Mesothelial cell of epicardium (in vitro differentiated cells): Measurements from ENCODE around the gene THADA. TPM values are rescaled to one million over a fixed set of nuclear protein-coding genes. Genes with fewer than 3 reads are reported as not detected.

Experiments
- DNase-seq, 2 experiments: peaks; one replicate each; pipeline ENCODE4 v3.0.0; 2021; ENCODE audit warnings: low spot score in 2 of 2; ENCODE audit not compliant: unreplicated experiment in 2 of 2
- H3K27ac Mint-ChIP-seq: 2 replicates; pipeline ENCODE4 v1.8.0; 2021; ENCODE audit warnings: mixed read lengths
- H3K27me3 Mint-ChIP-seq: 2 replicates; pipeline ENCODE4 v1.8.0; 2021; ENCODE audit warnings: low read depth, mixed read lengths
- H3K36me3 Mint-ChIP-seq: 2 replicates; pipeline ENCODE4 v1.8.0; 2021; ENCODE audit warnings: mixed read lengths
- H3K4me1 Mint-ChIP-seq: 2 replicates; pipeline ENCODE4 v1.8.0; 2021; ENCODE audit warnings: mixed read lengths
- H3K4me3 Mint-ChIP-seq: 2 replicates; pipeline ENCODE4 v1.8.0; 2021; ENCODE audit warnings: mild to moderate bottlenecking, moderate library complexity, mixed read lengths
- H3K9me3 Mint-ChIP-seq: 2 replicates; pipeline ENCODE4 v1.8.0; 2021; ENCODE audit warnings: mixed read lengths
- total RNA-seq: library from RNA; stranded (reverse); gene quantifications from 3 replicates; pipeline ENCODE4 v1.2.1, GENCODE V29; 2021
- TF ChIP-seq, protein P1 (sequence below): fragments of 200-600 bp; sonication (generic); IDR thresholded peaks from one replicate; pipeline ENCODE4 v1.5.0; 2021; ENCODE audit warnings: antibody characterized with exemption; ENCODE audit not compliant: unreplicated experiment

THADA gene
- total RNA-seq, 1 donor from 2014 or later = 33.6 TPM

DNA sequence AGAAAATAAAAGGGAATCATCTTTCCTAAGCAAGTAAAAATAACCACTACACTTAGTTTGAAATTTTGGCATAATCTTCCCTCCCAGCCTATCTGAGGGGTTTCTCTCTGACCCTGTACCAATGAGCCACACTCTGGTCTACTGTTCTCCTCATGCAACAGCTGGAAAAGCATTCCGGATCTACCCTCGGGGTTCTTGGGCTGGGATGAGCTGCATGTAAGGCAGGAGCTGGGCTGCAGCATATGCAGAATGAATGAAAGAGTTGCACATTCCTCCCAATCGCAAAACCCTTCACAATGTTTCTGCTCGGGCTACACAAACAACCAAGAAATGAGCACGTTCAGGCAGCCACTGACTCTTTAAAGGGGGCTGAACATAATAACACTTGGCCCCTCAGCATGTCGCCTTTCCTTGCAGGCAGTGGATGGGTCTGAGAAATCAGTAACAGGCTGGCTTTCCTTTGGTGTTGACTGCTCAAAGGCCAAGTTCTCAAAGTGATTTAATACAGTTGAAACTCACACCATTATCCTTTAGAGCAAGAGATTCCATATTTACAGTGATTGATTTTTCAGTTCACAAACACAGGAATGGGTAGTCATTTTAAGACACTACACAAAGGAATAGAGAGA is 189.1 kb downstream of the THADA start:
- H3K27me3 Mint-ChIP-seq = no peaks in the 10 kb centered on the region
- TF ChIP-seq, protein P1, sequence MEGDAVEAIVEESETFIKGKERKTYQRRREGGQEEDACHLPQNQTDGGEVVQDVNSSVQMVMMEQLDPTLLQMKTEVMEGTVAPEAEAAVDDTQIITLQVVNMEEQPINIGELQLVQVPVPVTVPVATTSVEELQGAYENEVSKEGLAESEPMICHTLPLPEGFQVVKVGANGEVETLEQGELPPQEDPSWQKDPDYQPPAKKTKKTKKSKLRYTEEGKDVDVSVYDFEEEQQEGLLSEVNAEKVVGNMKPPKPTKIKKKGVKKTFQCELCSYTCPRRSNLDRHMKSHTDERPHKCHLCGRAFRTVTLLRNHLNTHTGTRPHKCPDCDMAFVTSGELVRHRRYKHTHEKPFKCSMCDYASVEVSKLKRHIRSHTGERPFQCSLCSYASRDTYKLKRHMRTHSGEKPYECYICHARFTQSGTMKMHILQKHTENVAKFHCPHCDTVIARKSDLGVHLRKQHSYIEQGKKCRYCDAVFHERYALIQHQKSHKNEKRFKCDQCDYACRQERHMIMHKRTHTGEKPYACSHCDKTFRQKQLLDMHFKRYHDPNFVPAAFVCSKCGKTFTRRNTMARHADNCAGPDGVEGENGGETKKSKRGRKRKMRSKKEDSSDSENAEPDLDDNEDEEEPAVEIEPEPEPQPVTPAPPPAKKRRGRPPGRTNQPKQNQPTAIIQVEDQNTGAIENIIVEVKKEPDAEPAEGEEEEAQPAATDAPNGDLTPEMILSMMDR = no peak
- H3K36me3 Mint-ChIP-seq = no peaks in the 10 kb centered on the region
- H3K4me3 Mint-ChIP-seq = no peak overlapping the region
- peak overlapping the region; percentile 58 for H3K27ac Mint-ChIP-seq
- H3K9me3 Mint-ChIP-seq = no peaks in the 10 kb centered on the region
- peaks cover 60% of the 10 kb centered on the region for H3K4me1 Mint-ChIP-seq
- no peak for DNase-seq

DNA sequence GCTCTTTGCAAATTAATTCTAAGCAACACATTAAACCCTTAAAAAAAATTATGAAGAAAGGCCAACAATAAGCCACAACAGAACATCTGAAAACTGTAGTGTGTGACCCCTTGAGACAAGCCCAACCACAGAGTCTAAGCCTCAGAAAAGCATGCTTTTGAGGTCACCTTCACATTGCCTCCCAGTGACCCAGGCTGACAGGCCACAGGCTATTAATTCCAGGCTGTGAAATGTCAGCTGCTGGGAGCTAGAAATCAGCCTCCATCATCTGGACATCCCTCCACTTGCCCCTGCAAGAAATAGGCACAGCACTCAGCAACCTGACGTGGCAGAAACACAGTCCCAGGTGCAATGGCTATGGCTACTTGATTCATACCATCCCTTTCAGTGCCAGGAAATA is 190.0 kb downstream of the THADA start:
- H3K4me1 Mint-ChIP-seq = peaks cover 53% of the 10 kb centered on the region
- no peak overlapping the region for H3K4me3 Mint-ChIP-seq
- TF ChIP-seq, protein P1 = no peak
- H3K36me3 Mint-ChIP-seq = no peaks in the 10 kb centered on the region
- no peaks in the 10 kb centered on the region for H3K9me3 Mint-ChIP-seq
- DNase-seq = no peak
- no peaks in the 10 kb centered on the region for H3K27me3 Mint-ChIP-seq
- H3K27ac Mint-ChIP-seq = peak overlapping the region; percentile 52

DNA sequence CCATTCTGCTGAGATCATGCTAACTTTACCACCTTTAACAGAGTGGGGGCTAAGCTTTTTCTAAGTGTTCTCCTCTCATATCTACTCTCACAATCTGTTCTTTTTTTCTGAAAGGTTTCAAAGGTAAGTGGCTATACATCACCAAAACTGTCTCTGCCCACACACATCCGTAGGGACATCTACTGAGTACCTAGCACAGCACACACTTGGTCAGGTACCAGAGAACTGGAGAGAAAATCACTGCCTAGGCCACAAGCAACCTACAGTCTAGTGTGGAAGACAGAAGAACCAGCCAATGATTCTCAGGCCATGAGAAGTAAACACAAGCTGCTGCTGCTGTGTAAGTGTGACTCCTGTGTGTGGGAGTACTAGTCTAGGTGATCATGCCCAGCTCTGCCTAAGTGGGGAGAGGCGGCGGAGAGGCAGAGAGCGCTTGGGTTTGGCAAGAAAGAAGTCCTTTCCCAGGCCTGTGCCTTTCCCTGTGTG is 193.3 kb downstream of the THADA start:
- H3K9me3 Mint-ChIP-seq = no peaks in the 10 kb centered on the region
- H3K4me3 Mint-ChIP-seq = no peak overlapping the region
- H3K4me1 Mint-ChIP-seq = peaks cover 50% of the 10 kb centered on the region
- DNase-seq = no peak
- TF ChIP-seq, protein P1 = no peak
- no peaks in the 10 kb centered on the region for H3K27me3 Mint-ChIP-seq
- H3K36me3 Mint-ChIP-seq = no peaks in the 10 kb centered on the region
- H3K27ac Mint-ChIP-seq = peak overlapping the region; percentile 75

DNA sequence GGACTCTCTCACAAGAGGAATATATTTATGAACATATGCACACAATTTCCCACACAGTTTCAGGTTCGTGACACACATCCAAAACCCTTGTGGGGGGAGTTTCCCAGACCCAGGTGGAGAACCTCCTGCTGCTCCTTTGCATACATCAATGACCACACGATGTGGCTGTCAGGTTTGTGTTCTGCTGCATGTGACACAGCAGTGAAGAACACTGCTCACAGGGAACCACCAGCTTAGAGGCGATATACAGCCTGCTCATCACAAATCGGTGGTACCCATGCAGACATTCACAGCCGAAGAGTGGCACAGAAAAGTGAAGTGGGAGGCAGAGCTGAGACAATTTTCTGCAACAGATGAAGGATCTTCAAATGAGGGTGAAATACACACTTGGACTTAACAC is 193.8 kb downstream of the THADA start:
- Mint-ChIP-seq H3K4me1 (peaks cover 50% of the 10 kb centered on the region), H3K27me3 (no peaks in the 10 kb centered on the region), H3K27ac (peak overlapping the region; percentile 56), H3K36me3 (no peaks in the 10 kb centered on the region), H3K9me3 (no peaks in the 10 kb centered on the region), H3K4me3 (no peak overlapping the region)
- TF ChIP-seq, protein P1 = no peak
- DNase-seq = no peak

DNA sequence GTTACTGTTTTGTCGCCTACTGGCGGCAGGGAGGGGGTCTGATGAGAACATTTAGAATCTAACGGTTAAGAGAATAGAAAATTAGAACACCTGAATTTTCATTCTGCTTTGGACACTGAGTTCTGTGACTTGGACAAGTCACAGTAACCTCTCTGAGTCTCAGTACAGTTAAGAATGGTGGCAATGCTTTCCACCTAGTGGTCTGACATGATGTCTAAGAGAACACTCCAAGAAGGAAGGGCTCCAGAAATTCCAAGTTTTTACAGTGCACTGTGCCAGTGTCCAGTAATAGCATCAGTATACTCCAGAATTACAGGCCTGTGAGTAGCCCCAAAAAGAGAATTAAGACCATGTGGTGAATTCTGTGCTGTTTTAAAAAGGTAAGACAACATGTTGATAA is 195.3 kb downstream of the THADA start:
- Mint-ChIP-seq H3K27me3 (no peaks in the 10 kb centered on the region), H3K4me3 (no peak overlapping the region), H3K27ac (peak overlapping the region; percentile 24), H3K4me1 (peaks cover 36% of the 10 kb centered on the region), H3K36me3 (peaks cover 2% of the 10 kb centered on the region), H3K9me3 (no peaks in the 10 kb centered on the region)
- no peak for DNase-seq
- TF ChIP-seq, protein P1 = no peak
